ENCODE data around the gene CNN2. TPM values are rescaled to one million over a fixed set of nuclear protein-coding genes. Genes with fewer than 3 reads are reported as not detected.

Gene CNN2
- total and polyA plus RNA-seq, 9 of the 15 experiments (the other 6 are each of a cell fraction or from before 2014, with no cell fraction given), result 12.1 to 174 (median 52.7) TPM

GRCh38 chr19:1068009-1069001, 41.9 kb downstream of the CNN2 start (continued):
- no peak for TF ChIP-seq ZKSCAN1 (IDR thresholded peaks at IDR 0.05; ENCODE audit: low read depth, low read length)
- no peak for TF ChIP-seq MIER1 (IDR thresholded peaks at IDR 0.05; ENCODE audit: low read depth)
- TF ChIP-seq, protein P1, sequence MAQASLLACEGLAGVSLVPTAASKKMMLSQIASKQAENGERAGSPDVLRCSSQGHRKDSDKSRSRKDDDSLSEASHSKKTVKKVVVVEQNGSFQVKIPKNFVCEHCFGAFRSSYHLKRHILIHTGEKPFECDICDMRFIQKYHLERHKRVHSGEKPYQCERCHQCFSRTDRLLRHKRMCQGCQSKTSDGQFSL (CRISPR knock-in tag; IDR thresholded peaks at IDR 0.05), result peak; percentile 97
- TF ChIP-seq, protein P1 (tag; IDR thresholded peaks at IDR 0.05), result peak in 1 of 2 experiments; percentile 83; a peak in 2 of 4 replicates
- TF ChIP-seq ZNF175 (CRISPR knock-in tag; IDR thresholded peaks at IDR 0.05; ENCODE audit: low read depth), result no peak
- peak; percentile 97 for TF ChIP-seq KDM1A (IDR thresholded peaks at IDR 0.05)
- TF ChIP-seq EP300 (IDR thresholded peaks at IDR 0.05; ENCODE audit: low read length), result no peak
- TF ChIP-seq GTF2B (IDR thresholded peaks at IDR 0.05; ENCODE audit: extremely low read depth, insufficient read length), result no peak
- TF ChIP-seq ZSCAN32 (CRISPR knock-in tag; IDR thresholded peaks at IDR 0.05), result no peak
- TF ChIP-seq, protein P2, sequence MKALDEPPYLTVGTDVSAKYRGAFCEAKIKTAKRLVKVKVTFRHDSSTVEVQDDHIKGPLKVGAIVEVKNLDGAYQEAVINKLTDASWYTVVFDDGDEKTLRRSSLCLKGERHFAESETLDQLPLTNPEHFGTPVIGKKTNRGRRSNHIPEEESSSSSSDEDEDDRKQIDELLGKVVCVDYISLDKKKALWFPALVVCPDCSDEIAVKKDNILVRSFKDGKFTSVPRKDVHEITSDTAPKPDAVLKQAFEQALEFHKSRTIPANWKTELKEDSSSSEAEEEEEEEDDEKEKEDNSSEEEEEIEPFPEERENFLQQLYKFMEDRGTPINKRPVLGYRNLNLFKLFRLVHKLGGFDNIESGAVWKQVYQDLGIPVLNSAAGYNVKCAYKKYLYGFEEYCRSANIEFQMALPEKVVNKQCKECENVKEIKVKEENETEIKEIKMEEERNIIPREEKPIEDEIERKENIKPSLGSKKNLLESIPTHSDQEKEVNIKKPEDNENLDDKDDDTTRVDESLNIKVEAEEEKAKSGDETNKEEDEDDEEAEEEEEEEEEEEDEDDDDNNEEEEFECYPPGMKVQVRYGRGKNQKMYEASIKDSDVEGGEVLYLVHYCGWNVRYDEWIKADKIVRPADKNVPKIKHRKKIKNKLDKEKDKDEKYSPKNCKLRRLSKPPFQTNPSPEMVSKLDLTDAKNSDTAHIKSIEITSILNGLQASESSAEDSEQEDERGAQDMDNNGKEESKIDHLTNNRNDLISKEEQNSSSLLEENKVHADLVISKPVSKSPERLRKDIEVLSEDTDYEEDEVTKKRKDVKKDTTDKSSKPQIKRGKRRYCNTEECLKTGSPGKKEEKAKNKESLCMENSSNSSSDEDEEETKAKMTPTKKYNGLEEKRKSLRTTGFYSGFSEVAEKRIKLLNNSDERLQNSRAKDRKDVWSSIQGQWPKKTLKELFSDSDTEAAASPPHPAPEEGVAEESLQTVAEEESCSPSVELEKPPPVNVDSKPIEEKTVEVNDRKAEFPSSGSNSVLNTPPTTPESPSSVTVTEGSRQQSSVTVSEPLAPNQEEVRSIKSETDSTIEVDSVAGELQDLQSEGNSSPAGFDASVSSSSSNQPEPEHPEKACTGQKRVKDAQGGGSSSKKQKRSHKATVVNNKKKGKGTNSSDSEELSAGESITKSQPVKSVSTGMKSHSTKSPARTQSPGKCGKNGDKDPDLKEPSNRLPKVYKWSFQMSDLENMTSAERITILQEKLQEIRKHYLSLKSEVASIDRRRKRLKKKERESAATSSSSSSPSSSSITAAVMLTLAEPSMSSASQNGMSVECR (CRISPR knock-in tag; IDR thresholded peaks at IDR 0.05), result no peak
- TF ChIP-seq, protein P3, sequence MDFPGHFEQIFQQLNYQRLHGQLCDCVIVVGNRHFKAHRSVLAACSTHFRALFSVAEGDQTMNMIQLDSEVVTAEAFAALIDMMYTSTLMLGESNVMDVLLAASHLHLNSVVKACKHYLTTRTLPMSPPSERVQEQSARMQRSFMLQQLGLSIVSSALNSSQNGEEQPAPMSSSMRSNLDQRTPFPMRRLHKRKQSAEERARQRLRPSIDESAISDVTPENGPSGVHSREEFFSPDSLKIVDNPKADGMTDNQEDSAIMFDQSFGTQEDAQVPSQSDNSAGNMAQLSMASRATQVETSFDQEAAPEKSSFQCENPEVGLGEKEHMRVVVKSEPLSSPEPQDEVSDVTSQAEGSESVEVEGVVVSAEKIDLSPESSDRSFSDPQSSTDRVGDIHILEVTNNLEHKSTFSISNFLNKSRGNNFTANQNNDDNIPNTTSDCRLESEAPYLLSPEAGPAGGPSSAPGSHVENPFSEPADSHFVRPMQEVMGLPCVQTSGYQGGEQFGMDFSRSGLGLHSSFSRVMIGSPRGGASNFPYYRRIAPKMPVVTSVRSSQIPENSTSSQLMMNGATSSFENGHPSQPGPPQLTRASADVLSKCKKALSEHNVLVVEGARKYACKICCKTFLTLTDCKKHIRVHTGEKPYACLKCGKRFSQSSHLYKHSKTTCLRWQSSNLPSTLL (IDR thresholded peaks at IDR 0.05), result no peak
- TF ChIP-seq RBM14 (IDR thresholded peaks at IDR 0.05; ENCODE audit: borderline replicate concordance, insufficient read depth, low read depth, low read length), result no peak
- TF ChIP-seq, protein P4, sequence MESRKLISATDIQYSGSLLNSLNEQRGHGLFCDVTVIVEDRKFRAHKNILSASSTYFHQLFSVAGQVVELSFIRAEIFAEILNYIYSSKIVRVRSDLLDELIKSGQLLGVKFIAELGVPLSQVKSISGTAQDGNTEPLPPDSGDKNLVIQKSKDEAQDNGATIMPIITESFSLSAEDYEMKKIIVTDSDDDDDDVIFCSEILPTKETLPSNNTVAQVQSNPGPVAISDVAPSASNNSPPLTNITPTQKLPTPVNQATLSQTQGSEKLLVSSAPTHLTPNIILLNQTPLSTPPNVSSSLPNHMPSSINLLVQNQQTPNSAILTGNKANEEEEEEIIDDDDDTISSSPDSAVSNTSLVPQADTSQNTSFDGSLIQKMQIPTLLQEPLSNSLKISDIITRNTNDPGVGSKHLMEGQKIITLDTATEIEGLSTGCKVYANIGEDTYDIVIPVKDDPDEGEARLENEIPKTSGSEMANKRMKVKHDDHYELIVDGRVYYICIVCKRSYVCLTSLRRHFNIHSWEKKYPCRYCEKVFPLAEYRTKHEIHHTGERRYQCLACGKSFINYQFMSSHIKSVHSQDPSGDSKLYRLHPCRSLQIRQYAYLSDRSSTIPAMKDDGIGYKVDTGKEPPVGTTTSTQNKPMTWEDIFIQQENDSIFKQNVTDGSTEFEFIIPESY (CRISPR knock-in tag; IDR thresholded peaks at IDR 0.05), result peak; percentile 62
- TF ChIP-seq IFI16 (CRISPR knock-in tag; IDR thresholded peaks at IDR 0.05), result no peak
- TF ChIP-seq SIX5 (IDR thresholded peaks at IDR 0.05; ENCODE audit: borderline replicate concordance in 1 of 2, insufficient read depth in 1 of 2, low read depth in 1 of 2, low read length in 2 of 2), result no peak
- TF ChIP-seq ZNF444 (CRISPR knock-in tag; IDR thresholded peaks at IDR 0.05), result no peak
